ENCODE results near the gene USP38. TPM values are rescaled to one million over a fixed set of nuclear protein-coding genes. Genes with fewer than 3 reads are reported as not detected.

The USP38 gene
- total and polyA plus RNA-seq, 2 donors = 11.0 to 18.4 TPM

DNA sequence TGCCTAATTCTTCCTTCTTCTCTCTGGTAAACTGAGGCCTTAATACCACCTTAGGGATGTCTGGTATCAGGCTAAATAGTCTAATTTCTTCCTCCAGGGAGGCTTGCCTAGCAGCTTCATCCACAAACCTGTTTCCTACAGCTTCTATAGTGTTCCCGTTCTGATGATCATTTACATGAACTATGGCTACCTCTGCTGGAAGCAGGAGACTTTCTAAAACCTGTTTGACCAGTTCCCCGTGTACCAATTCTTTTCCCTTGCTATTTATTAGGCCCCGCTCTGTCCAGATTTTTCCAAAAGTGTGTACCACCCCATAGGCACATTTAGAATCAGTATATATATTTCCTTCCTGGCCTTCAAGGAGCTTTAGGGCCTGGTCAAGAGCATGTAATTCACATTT, 5.8 kb upstream of the USP38 start:
- Histone ChIP-seq H3K36me3 (ENCODE audit: control insufficient read depth in 2 of 2, insufficient read depth in 2 of 2, low read length in 1 of 2) (no peaks in the 10 kb centered on the region), H3K9me3 (ENCODE audit: control insufficient read depth in 2 of 2, insufficient read depth in 1 of 2, low read length in 1 of 2) (peaks cover 0 to 6% of the 10 kb centered on the region in 2 donors), H3K4me1 (ENCODE audit: control insufficient read depth in 2 of 2, insufficient read depth in 2 of 2, low read length in 2 of 2) (no peaks in the 10 kb centered on the region), H3K27ac (ENCODE audit: low read depth in 1 of 2, low read length in 1 of 2) (no peak overlapping the region), H3K27me3 (ENCODE audit: control insufficient read depth in 2 of 2, insufficient read depth in 1 of 2, low read length in 1 of 2) (no peaks in the 10 kb centered on the region), H3K4me3 (ENCODE audit: low read length in 2 of 2) (no peak overlapping the region)
- no peak for DNase-seq (ENCODE audit: low read depth in 6 of 9, low spot score in 9 of 9)
- WGBS = 93% methylated on average over 3 of the region's 3 CpGs

DNA sequence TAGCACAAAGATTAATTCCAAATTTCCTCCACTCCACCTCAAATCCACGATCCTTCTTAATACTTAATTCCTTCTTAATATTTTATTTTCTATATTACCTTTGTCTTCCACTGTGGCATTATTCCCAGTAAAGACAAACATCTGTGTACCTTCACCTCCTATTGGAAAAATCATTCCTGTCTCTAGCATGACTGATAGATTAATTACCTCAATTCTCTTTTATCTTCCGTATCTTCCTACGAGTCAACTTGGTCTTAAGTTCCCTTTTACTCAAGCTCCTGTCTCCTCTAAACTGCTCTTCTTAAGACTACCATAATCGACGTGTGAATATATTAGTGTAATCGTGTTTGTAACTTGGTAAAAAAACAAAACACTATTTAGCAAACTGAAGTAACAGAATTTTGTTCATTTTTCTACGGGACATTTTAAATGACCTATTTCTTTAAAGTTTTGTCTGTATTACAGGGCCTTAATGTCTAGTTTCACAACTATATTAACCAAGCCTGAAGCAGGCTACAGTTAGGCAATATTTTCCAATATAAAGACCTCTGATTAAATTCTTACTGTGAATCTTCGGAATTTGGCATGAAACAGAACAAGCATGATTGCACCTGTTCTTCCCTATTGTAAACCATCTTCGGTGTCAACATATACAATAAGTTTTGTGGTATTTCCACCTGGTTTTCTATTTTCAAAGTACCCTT, 1.1 kb upstream of the USP38 start:
- DNase-seq (ENCODE audit: low read depth in 6 of 9, low spot score in 9 of 9) = peak in 2 of 9 donors; percentile 10 to 16
- peaks cover 0 to 4% of the 10 kb centered on the region in 2 donors for H3K36me3 ChIP-seq (ENCODE audit: control insufficient read depth in 2 of 2, insufficient read depth in 2 of 2, low read length in 1 of 2)
- peaks cover 0 to 2% of the 10 kb centered on the region in 2 donors for H3K9me3 ChIP-seq (ENCODE audit: control insufficient read depth in 2 of 2, insufficient read depth in 1 of 2, low read length in 1 of 2)
- H3K27ac ChIP-seq (ENCODE audit: low read depth in 1 of 2, low read length in 1 of 2) = peak overlapping the region in 1 of 2 donors; percentile 94
- WGBS = 58% methylated on average over 9 of the region's 9 CpGs
- peak overlapping the region; percentile 65 to 78 for H3K4me3 ChIP-seq (ENCODE audit: low read length in 2 of 2)
- peaks cover 0 to 6% of the 10 kb centered on the region in 2 donors for H3K4me1 ChIP-seq (ENCODE audit: control insufficient read depth in 2 of 2, insufficient read depth in 2 of 2, low read length in 2 of 2)
- no peaks in the 10 kb centered on the region for H3K27me3 ChIP-seq (ENCODE audit: control insufficient read depth in 2 of 2, insufficient read depth in 1 of 2, low read length in 1 of 2)

DNA sequence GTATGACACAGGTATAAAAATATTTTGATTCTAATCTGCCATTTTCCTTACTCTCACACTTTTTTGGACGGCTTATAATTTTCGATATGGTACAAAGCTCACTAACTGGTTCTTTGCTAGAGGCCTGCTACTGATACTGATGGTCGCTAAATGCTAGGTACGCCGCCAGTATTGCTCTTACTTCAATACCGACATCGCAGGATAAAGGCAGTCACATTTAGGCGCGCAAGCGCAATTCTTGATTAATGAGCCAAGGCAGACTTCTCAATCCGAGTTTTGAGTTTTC, 557 bp upstream of the USP38 start:
- WGBS = under 1% methylated on average over 11 of the region's 11 CpGs
- DNase-seq (ENCODE audit: low read depth in 6 of 9, low spot score in 9 of 9) = peak in 2 of 9 donors; percentile 69 to 77
- H3K27ac ChIP-seq (ENCODE audit: low read depth in 1 of 2, low read length in 1 of 2) = peak overlapping the region; percentile 94 to 98
- peaks cover 0 to 6% of the 10 kb centered on the region in 2 donors for H3K4me1 ChIP-seq (ENCODE audit: control insufficient read depth in 2 of 2, insufficient read depth in 2 of 2, low read length in 2 of 2)
- H3K9me3 ChIP-seq (ENCODE audit: control insufficient read depth in 2 of 2, insufficient read depth in 1 of 2, low read length in 1 of 2) = peaks cover 0 to 2% of the 10 kb centered on the region in 2 donors
- no peaks in the 10 kb centered on the region for H3K27me3 ChIP-seq (ENCODE audit: control insufficient read depth in 2 of 2, insufficient read depth in 1 of 2, low read length in 1 of 2)
- H3K36me3 ChIP-seq (ENCODE audit: control insufficient read depth in 2 of 2, insufficient read depth in 2 of 2, low read length in 1 of 2) = peaks cover 0 to 5% of the 10 kb centered on the region in 2 donors
- H3K4me3 ChIP-seq (ENCODE audit: low read length in 2 of 2) = peak overlapping the region; percentile 65 to 78

DNA sequence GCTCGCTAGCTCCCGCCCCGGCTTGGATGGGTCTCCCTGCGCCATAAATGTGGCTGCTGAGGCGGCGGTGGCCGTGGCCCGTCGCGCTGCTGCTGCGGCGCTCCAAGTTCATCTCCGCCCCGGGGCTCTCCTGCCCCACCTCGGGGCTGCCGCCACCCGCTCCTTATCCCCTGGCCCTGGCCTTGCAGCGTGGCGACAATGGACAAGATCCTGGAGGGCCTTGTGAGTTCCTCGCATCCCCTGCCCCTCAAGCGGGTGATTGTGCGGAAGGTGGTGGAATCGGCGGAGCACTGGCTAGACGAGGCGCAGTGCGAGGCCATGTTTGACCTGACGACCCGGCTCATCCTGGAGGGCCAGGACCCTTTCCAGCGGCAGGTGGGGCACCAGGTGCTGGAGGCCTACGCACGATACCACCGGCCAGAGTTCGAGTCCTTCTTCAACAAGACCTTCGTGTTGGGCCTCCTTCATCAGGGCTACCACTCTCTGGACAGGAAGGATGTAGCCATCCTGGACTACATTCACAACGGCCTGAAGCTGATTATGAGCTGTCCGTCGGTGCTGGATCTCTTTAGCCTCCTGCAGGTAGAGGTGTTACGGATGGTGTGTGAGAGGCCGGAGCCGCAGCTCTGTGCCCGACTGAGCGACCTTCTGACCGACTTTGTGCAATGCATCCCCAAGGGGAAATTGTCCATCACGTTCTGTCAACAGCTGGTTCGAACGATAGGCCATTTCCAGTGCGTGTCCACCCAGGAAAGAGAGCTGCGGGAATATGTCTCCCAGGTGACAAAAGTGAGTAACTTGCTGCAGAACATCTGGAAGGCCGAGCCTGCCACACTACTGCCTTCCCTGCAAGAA, 763 bp downstream of the USP38 start:
- peak in 5 of 9 donors; percentile 15 to 35 (median 31) for DNase-seq (ENCODE audit: low read depth in 6 of 9, low spot score in 9 of 9)
- peaks cover 0 to 2% of the 10 kb centered on the region in 2 donors for H3K9me3 ChIP-seq (ENCODE audit: control insufficient read depth in 2 of 2, insufficient read depth in 1 of 2, low read length in 1 of 2)
- no peaks in the 10 kb centered on the region for H3K27me3 ChIP-seq (ENCODE audit: control insufficient read depth in 2 of 2, insufficient read depth in 1 of 2, low read length in 1 of 2)
- peaks cover 0 to 8% of the 10 kb centered on the region in 2 donors for H3K36me3 ChIP-seq (ENCODE audit: control insufficient read depth in 2 of 2, insufficient read depth in 2 of 2, low read length in 1 of 2)
- peaks cover 2 to 6% of the 10 kb centered on the region in 2 donors for H3K4me1 ChIP-seq (ENCODE audit: control insufficient read depth in 2 of 2, insufficient read depth in 2 of 2, low read length in 2 of 2)
- H3K4me3 ChIP-seq (ENCODE audit: low read length in 2 of 2) = peak overlapping the region; percentile 65 to 78
- WGBS = under 1% methylated on average over 50 of the region's 50 CpGs
- H3K27ac ChIP-seq (ENCODE audit: low read depth in 1 of 2, low read length in 1 of 2) = peak overlapping the region; percentile 94 to 98

DNA sequence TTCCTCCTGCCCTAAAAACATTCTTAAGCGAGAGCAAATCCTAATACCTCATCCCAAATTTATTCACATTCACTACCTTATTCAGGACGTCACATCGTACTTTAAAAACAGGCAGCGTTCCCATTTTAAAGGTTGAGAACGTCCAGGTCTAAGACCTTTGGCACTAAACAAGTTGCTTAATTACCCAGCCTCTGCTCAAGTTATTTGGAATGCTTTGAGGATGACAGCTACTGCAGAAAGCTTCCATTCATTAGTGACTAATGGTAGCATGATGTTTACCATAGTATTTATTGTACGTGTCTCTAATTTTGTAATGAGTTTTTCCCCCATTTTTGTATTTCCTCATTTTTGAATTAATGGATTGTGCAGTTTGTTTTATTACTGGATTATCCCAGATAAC, 1.5 kb downstream of the USP38 start:
- peaks cover 2 to 6% of the 10 kb centered on the region in 2 donors for H3K4me1 ChIP-seq (ENCODE audit: control insufficient read depth in 2 of 2, insufficient read depth in 2 of 2, low read length in 2 of 2)
- peak overlapping the region; percentile 65 to 78 for H3K4me3 ChIP-seq (ENCODE audit: low read length in 2 of 2)
- peak overlapping the region in 1 of 2 donors; percentile 94 for H3K27ac ChIP-seq (ENCODE audit: low read depth in 1 of 2, low read length in 1 of 2)
- H3K36me3 ChIP-seq (ENCODE audit: control insufficient read depth in 2 of 2, insufficient read depth in 2 of 2, low read length in 1 of 2) = peaks cover 0 to 15% of the 10 kb centered on the region in 2 donors
- peaks cover 0 to 2% of the 10 kb centered on the region in 2 donors for H3K9me3 ChIP-seq (ENCODE audit: control insufficient read depth in 2 of 2, insufficient read depth in 1 of 2, low read length in 1 of 2)
- WGBS = 9% methylated on average over 6 of the region's 6 CpGs
- H3K27me3 ChIP-seq (ENCODE audit: control insufficient read depth in 2 of 2, insufficient read depth in 1 of 2, low read length in 1 of 2) = no peaks in the 10 kb centered on the region
- peak in 2 of 9 donors; percentile 9 to 13 for DNase-seq (ENCODE audit: low read depth in 6 of 9, low spot score in 9 of 9)

DNA sequence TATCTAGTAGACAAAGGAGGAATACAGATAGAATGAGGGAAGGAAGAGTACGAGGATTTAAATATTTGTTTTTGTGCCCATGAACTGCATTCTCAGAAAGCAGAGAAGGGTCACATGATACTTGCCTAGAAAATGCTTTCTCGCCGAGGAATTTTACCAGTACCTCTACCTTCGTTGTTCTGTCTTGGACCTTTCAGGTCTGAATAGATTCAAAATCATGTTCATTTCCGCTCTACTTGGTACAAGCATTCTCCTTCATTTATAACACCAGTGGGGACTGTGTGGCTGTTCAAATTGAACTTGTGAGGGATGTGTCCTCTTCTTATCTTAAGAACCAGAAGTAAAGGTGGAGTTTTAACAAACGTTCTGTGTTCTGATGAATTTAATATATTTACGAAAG, 1.9 kb downstream of the USP38 start:
- DNase-seq (ENCODE audit: low read depth in 6 of 9, low spot score in 9 of 9) = peak in 5 of 9 donors; percentile 22 to 57 (median 31)
- Histone ChIP-seq H3K36me3 (ENCODE audit: control insufficient read depth in 2 of 2, insufficient read depth in 2 of 2, low read length in 1 of 2) (peaks cover 0 to 19% of the 10 kb centered on the region in 2 donors), H3K4me1 (ENCODE audit: control insufficient read depth in 2 of 2, insufficient read depth in 2 of 2, low read length in 2 of 2) (peaks cover 2 to 6% of the 10 kb centered on the region in 2 donors), H3K27me3 (ENCODE audit: control insufficient read depth in 2 of 2, insufficient read depth in 1 of 2, low read length in 1 of 2) (no peaks in the 10 kb centered on the region), H3K9me3 (ENCODE audit: control insufficient read depth in 2 of 2, insufficient read depth in 1 of 2, low read length in 1 of 2) (peaks cover 0 to 2% of the 10 kb centered on the region in 2 donors), H3K4me3 (ENCODE audit: low read length in 2 of 2) (peak overlapping the region; percentile 65 to 78), H3K27ac (ENCODE audit: low read depth in 1 of 2, low read length in 1 of 2) (peak overlapping the region; percentile 20 to 94)
- WGBS = 3% methylated on average over 7 of the region's 7 CpGs

DNA sequence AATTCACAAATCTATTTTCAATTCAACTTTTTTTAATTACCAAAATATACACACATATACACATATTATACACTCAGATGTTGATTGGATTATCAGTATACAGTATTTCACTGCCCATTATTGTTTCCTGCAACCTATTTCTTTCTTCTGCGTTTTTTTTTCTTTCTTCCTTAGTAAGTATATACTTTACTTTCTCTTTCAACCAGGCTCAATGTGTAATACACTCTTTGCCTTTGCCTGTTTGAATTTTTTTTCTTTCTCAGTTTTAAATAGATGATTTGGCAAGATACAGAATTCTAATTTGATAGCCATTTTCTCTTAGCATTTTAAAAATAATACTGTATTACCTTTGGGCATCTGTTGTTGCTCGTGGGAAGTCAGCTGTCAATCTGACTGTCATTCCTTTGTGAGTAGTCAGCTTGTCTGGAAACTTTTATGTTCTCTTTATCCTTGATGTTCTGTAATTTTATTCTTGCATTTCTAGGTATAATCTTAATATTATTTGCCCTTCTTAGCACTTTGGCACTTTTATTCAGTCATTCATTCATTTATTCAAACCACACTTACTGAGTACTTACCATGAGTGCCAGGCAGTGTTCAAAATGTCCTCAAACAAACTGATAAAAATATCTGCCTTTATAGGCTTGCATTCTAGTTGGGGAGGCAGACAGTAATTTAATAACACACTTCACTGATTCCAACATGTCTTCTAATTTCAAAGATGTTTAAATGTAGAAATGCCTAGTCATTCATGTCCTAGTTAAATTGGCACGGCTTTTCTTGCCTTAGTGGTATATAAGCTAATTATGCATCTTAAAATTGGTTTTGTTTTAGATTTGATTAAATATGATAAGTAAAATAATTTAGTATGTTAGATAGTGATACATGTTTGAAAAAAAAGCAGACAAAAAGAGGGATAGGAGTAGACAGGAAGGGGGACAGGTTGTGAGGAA, 3.7 kb downstream of the USP38 start:
- WGBS = 28% methylated on average over 3 of the region's 3 CpGs
- peak overlapping the region; percentile 8 to 34 for H3K4me3 ChIP-seq (ENCODE audit: low read length in 2 of 2)
- no peaks in the 10 kb centered on the region for H3K27me3 ChIP-seq (ENCODE audit: control insufficient read depth in 2 of 2, insufficient read depth in 1 of 2, low read length in 1 of 2)
- peaks cover 4 to 37% of the 10 kb centered on the region in 2 donors for H3K36me3 ChIP-seq (ENCODE audit: control insufficient read depth in 2 of 2, insufficient read depth in 2 of 2, low read length in 1 of 2)
- no peak overlapping the region for H3K27ac ChIP-seq (ENCODE audit: low read depth in 1 of 2, low read length in 1 of 2)
- peaks cover 2 to 6% of the 10 kb centered on the region in 2 donors for H3K4me1 ChIP-seq (ENCODE audit: control insufficient read depth in 2 of 2, insufficient read depth in 2 of 2, low read length in 2 of 2)
- DNase-seq (ENCODE audit: low read depth in 6 of 9, low spot score in 9 of 9) = peak in 1 of 9 donors; percentile 25
- H3K9me3 ChIP-seq (ENCODE audit: control insufficient read depth in 2 of 2, insufficient read depth in 1 of 2, low read length in 1 of 2) = peaks cover 0 to 2% of the 10 kb centered on the region in 2 donors

DNA sequence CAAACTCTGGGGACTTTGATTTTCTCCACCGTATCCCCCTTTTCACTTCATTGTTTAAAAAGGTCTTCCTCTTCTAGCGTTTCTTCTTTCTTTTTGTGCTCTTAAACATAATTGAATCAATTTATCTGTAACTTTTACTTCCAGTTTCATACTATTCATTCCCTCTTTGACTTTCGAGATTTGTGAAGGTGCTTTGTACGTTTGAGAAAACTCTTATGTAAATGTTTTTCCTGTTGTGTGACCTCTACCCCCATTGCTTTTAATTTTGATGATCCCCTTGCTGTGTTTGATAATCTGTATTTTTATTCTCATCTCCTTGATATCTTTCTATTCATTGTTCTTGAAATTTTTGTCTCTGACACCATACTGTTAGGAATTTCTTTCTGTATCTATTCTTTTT, 4.8 kb downstream of the USP38 start:
- WGBS = 82% methylated on average over 4 of the region's 4 CpGs
- no peaks in the 10 kb centered on the region for H3K27me3 ChIP-seq (ENCODE audit: control insufficient read depth in 2 of 2, insufficient read depth in 1 of 2, low read length in 1 of 2)
- DNase-seq (ENCODE audit: low read depth in 6 of 9, low spot score in 9 of 9) = no peak
- H3K4me3 ChIP-seq (ENCODE audit: low read length in 2 of 2) = no peak overlapping the region
- no peak overlapping the region for H3K27ac ChIP-seq (ENCODE audit: low read depth in 1 of 2, low read length in 1 of 2)
- peaks cover 7 to 46% of the 10 kb centered on the region in 2 donors for H3K36me3 ChIP-seq (ENCODE audit: control insufficient read depth in 2 of 2, insufficient read depth in 2 of 2, low read length in 1 of 2)
- no peaks in the 10 kb centered on the region for H3K9me3 ChIP-seq (ENCODE audit: control insufficient read depth in 2 of 2, insufficient read depth in 1 of 2, low read length in 1 of 2)
- H3K4me1 ChIP-seq (ENCODE audit: control insufficient read depth in 2 of 2, insufficient read depth in 2 of 2, low read length in 2 of 2) = peaks cover 2 to 6% of the 10 kb centered on the region in 2 donors
